HG02759 (cell line): ENCODE data around the gene SEZ6L2.

ENCODE experiments used
- ATAC-seq: cut with Tn5 transposase; IDR thresholded peaks from one replicate; pipeline ENCODE4 v1.9.1; 2021; ENCODE audit warnings: mild to moderate bottlenecking, moderate library complexity; ENCODE audit not compliant: unreplicated experiment

SEZ6L2 gene

DNA sequence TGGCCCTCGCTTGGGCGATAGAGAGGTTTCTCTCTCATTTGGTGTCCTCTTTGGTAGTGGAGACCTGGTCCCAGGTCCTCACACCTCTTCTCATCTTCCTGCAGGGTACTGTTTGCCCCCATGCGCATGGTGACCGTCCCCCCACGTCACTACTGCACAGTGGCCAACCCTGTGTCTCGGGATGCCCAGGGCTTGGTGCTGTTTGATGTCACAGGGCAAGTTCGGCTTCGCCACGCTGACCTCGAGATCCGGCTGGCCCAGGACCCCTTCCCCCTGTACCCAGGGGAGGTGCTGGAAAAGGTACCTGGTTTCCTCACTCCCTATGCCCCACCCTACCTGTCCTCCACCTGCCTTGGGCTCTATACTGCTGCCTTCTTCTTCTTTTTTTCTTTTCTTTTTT is 68.6 kb downstream of the SEZ6L2 start:
- no peak for ATAC-seq

DNA sequence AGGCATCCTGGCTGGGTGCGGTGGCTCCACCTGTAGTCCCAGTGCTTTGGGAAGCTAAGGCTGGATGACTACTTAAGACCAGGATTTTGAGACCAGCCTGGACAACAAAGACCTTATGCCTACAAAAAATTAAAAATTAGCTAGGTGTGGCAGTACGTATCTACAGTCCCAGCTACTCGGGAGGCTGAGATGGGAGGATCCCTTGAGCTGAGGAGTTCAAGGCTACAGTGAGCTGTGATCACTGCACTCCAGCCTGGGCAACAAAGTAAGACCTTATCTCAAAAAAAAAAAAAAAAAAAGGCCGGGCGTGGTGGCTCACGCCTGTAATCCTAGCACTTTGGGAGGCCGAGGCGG is 73.0 kb downstream of the SEZ6L2 start:
- ATAC-seq, result no peak

DNA sequence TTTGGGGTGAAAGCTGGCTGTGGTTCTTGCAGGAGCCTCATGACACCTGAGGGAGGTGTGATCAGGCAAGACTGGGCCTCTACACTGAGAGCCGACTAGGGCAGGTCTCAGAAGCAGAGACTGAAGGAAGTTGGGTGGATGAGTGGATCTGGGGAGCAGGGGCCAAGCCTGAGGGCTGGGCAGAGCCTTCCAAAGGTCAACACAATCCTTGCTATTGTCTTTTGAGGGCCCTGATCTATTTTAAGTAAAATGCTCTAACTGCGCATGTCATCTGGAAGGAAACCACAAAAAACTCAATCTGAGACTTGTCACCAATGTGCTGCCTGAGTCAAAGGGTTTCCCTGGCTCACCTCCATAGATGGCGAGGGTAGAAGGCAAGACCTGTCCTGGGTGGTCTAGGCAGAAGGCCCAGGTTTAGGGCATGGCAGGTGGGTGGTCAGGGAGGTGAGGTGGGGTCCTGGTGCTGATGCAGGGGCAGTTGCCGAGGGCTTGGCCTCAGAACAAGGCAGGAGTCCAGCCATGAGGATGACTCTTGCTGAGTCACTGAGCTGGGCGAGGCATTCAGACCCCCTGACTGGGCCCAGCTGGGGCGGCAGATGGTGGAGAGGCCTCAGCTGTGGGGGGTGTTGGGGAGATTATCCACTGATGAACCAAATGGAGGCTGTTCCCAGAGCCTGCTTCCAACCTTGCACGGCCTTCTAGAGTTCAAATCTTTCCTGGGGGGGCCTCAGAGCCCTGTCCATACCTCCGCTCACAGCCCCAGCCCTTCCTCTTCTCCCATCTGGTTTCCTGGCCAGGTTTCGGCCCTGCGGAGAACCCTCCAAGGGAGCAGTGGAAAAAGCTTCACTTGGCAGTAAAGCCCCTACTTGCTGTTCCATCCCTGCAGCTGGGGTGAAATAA is 74.0 kb downstream of the SEZ6L2 start:
- ATAC-seq, result no peak

DNA sequence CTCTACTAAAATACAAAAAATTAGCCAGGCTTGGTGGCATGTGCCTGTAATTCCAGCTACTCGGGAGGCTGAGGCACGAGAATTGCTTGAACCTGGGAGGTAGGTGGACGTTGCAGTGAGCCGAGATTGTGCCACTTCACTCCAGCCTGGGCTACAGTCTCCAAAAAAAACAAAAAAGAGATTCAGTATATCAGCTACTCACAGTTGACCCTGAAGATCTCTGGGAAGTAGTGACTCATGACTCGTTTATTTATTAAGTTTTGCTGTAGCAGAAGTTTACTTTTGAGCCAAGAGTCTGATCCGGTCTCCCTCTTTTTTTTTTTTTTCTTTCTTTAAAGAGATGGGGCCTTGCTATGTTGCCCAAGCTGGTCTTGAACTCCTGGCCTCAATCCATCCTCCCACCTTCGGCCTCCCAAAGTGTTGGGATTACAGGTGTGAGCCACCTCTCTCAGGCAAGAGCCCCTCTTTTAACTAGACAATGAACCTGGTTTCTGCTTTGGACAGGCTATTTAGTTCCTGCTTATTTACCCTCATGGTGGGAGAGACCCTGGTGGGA is 74.7 kb downstream of the SEZ6L2 start:
- ATAC-seq, result no peak

DNA sequence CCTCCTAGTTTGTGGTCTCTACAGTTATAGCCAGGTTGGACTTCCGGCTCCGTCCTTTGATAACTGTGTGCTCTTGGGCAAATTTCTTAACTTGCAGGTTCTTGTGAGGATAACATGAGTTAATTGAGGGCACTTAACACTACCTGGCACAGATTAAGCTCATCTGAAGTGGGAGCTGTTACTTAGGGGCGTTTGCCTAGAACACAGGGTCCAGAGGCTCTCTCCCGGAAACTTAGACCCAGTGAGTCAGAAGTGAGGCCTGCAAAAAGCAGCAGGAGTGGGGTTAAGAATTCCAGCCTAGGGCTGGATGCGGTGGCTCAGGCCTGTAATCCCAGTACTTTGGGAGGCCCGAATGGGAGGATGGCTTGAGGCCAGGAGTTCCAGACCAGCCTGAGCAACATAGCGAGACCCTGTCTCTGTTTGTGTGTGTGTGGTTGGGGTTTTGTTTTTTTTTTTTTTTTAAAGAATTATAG is 77.7 kb downstream of the SEZ6L2 start:
- no peak for ATAC-seq
